Measurements from ENCODE around the gene RNF212. TPM values are rescaled to one million over a fixed set of nuclear protein-coding genes. Genes with fewer than 3 reads are reported as not detected.

Gene RNF212
- total RNA-seq, 4 donors from 2014 or later: 3.7 to 16.1 (median 7.3) TPM

GRCh38 chr4:1044469-1045192 lies 68.7 kb downstream of the RNF212 start:
- TF ChIP-seq CTCF (IDR thresholded peaks at IDR 0.05; ENCODE audit: low read depth): no peak

DNA sequence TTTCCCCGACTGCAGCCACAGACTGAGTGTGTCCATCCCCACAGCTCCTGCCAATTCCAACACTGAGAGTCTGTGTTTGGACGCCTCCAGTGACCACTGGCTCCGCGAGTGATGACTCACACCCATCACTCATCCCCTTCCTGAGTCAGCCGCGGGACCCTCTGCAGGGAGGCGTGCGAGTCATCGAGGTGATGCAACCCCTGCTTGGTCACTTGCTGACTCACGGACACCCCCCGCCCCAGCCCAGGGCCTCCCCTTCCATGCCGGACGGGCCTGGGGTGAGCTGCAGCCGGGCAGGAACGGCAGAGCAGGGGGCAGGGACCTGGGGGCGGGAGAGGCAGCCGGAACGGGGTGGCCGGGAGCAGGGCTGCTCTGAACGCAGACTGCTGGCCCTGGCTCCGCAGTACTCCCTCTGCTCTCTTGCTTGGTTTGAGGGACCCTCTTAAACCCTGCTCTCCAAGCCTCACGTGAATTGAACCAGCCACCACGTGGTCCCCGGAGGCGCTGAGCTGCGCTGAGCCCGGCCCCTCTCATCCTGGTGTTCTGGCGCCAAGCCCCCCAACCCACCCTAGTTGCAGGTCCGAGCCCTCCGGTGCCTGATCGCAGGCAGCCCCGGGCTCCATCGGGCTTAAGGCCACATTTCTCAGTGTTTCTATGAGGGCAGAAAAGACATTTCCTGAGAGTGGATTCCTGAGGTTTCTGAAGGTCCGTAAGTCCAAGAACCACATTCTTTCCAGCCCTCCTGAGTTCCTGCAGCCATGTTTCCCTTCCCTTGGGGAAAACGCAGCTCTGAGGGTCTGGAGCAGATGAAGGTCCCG lies 69.5 kb downstream of the RNF212 start:
- no peak for TF ChIP-seq CTCF (IDR thresholded peaks at IDR 0.05; ENCODE audit: low read depth)

GRCh38 chr4:1043162-1043561 lies 70.2 kb downstream of the RNF212 start:
- no peak for TF ChIP-seq CTCF (IDR thresholded peaks at IDR 0.05; ENCODE audit: low read depth)

DNA sequence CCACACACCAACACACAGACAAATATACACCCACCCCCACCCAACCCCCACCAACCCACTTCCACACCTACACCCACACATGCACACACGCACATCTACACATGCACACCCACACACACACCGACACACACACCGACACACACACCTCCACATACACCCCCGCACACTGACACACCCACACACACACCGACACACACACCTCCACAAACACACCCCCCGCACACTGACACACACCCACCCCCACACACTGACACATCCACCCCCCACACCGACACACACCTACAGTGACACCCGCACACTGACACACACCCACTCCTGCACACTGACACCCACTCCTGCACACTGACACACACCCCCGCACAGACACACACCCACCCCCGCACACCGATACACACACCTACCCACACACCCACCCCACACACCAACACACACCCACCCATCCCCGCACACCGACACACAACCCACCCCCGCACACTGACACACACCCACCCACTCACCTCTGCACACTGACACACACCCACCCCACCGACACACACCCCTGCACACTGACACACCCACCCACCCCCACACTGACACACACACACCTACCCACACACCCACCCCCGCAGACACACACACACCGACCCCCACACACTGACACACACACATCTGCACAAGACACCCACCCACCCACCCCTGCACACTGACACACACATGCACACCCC lies 70.9 kb downstream of the RNF212 start:
- no peak for TF ChIP-seq CTCF (IDR thresholded peaks at IDR 0.05; ENCODE audit: low read depth)

- no peak for TF ChIP-seq CTCF (IDR thresholded peaks at IDR 0.05; ENCODE audit: low read depth)
These were observed 71.4 kb downstream of the RNF212 start for GRCh38 chr4:1041936-1042330.

- no peak for TF ChIP-seq CTCF (IDR thresholded peaks at IDR 0.05; ENCODE audit: low read depth)
These were observed 72.0 kb downstream of the RNF212 start for GRCh38 chr4:1041147-1041935.
